DND-41 (cell line): ENCODE data around the gene RNF43.

ENCODE experiments used
- ATAC-seq: fragments of 200-7000 bp; cut with Tn5 transposase; 3 replicates; pipeline ENCODE4 v1.9.1; 2021; ENCODE audit warnings: low read depth; ENCODE audit not compliant: insufficient read depth
- DNase-seq: peaks from one replicate; pipeline ENCODE4 v3.0.0-alpha.2; 2020
- H2AFZ ChIP-seq: 2 replicates; pipeline ENCODE4 v1.6.0; 2012; ENCODE audit warnings: low read depth, low read length
- H3K27ac ChIP-seq: 2 replicates; pipeline ENCODE4 v1.5.1; 2012; ENCODE audit warnings: low read length, inconsistent platforms
- H3K27me3 ChIP-seq: fragments of 200-600 bp; sonication (generic); 2 replicates; pipeline ENCODE4 v1.6.0; 2012; ENCODE audit warnings: low read length, mild to moderate bottlenecking, inconsistent platforms; ENCODE audit not compliant: insufficient read depth, poor library complexity
- H3K36me3 ChIP-seq: 2 replicates; pipeline ENCODE4 v1.5.1; 2012; ENCODE audit warnings: low read length, inconsistent platforms; ENCODE audit not compliant: insufficient read depth
- H3K4me1 ChIP-seq: 2 replicates; pipeline ENCODE4 v1.5.1; 2012; ENCODE audit warnings: mild to moderate bottlenecking, low read length; ENCODE audit not compliant: insufficient read depth
- H3K4me2 ChIP-seq: 2 replicates; pipeline ENCODE4 v1.6.0; 2012; ENCODE audit warnings: mild to moderate bottlenecking, moderate library complexity, low read length, inconsistent platforms; ENCODE audit not compliant: insufficient read depth
- H3K4me3 ChIP-seq, 2 experiments: fragments of 200-600 bp in 1 of 2; shearing (Covaris generic) in 1 of 2; 2 replicates each; pipeline ENCODE4 v1.5.1; 2012 to 2016; ENCODE audit warnings: inconsistent platforms in 2 of 2, low read length in 2 of 2, mild to moderate bottlenecking in 2 of 2, low read depth in 1 of 2, moderate library complexity in 1 of 2
- H3K79me2 ChIP-seq: 2 replicates; pipeline ENCODE4 v1.6.0; 2012; ENCODE audit warnings: low read length, inconsistent platforms; ENCODE audit not compliant: insufficient read depth
- H3K9ac ChIP-seq: 2 replicates; pipeline ENCODE4 v1.6.0; 2012; ENCODE audit warnings: low read depth, mild to moderate bottlenecking, inconsistent platforms, low read length, moderate library complexity
- H3K9me3 ChIP-seq: 2 replicates; pipeline ENCODE4 v1.5.1; 2012; ENCODE audit warnings: low read length, moderate library complexity, mild to moderate bottlenecking, inconsistent platforms; ENCODE audit not compliant: insufficient read depth, severe bottlenecking
- H4K20me1 ChIP-seq: 2 replicates; pipeline ENCODE4 v1.6.0; 2012; ENCODE audit warnings: low read length; ENCODE audit not compliant: insufficient read depth
- EZH2 ChIP-seq: IDR thresholded peaks from 3 replicates; pipeline ENCODE4 v1.6.1; 2012; ENCODE audit warnings: borderline replicate concordance, low read depth, mild to moderate bottlenecking, moderate library complexity, low read length, inconsistent platforms; ENCODE audit not compliant: severe bottlenecking
- TF ChIP-seq, protein P1 (sequence below): IDR thresholded peaks from 2 replicates; pipeline ENCODE4 v1.5.1; 2012; ENCODE audit warnings: borderline replicate concordance, low read length, moderate library complexity, mild to moderate bottlenecking; ENCODE audit not compliant: poor library complexity, severe bottlenecking; ENCODE audit errors: extremely low read depth

The RNF43 gene

DNA sequence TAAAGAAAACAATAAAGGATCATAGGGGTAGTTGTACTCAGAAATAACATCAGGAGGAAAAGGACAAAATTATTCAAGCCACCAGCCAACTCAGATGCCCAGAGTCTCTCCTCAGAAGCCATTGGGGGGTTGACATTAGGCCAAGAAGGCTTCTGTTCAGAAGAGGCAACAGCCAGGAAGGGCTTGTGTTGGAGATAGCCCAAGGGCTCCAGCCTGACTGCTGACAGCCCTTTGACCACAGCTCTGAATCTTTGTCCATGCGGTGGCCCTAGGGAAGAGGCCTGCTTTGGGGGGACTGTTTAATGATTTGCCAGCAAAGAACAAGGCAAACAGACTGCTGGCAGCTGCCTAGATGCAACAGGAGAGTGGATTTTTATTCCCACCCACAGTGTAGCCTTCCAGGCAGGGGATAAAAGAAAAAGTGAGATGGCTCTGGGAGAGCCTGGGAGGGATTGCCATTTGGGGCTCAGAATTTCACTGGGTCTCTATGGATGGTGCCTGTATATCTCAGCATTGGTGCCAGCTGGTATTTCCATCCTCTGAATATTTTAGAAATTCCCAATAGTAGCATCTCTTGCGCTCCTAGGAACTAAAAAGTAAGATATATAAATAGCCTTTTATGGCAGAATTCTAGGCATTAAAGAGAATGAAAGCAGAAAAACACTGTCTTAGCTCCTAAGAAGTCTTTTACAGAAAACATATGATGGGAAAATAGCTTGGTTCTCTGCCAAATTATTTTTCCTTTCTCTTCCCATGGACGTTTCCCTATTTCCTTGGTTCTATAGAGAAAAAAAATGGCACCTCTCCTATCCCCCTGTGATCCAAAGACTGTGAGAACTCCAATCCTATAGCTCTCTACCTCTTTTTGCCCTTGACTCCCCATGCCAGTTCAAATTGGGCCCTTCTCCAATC, 36.0 kb downstream of the RNF43 start:
- H3K36me3 ChIP-seq = no peaks in the 10 kb centered on the region
- no peak overlapping the region for H3K4me3 ChIP-seq
- no peaks in the 10 kb centered on the region for H4K20me1 ChIP-seq
- ATAC-seq (no peak), DNase-seq (no peak)
- H3K27ac ChIP-seq = no peak overlapping the region
- H3K9ac ChIP-seq = no peak overlapping the region
- H3K27me3 ChIP-seq = no peaks in the 10 kb centered on the region
- no peak overlapping the region for H2AFZ ChIP-seq
- no peak overlapping the region for H3K4me2 ChIP-seq
- peaks cover 34% of the 10 kb centered on the region for H3K4me1 ChIP-seq
- no peaks in the 10 kb centered on the region for H3K79me2 ChIP-seq
- TF ChIP-seq EZH2 = no peak
- TF ChIP-seq, protein P1, sequence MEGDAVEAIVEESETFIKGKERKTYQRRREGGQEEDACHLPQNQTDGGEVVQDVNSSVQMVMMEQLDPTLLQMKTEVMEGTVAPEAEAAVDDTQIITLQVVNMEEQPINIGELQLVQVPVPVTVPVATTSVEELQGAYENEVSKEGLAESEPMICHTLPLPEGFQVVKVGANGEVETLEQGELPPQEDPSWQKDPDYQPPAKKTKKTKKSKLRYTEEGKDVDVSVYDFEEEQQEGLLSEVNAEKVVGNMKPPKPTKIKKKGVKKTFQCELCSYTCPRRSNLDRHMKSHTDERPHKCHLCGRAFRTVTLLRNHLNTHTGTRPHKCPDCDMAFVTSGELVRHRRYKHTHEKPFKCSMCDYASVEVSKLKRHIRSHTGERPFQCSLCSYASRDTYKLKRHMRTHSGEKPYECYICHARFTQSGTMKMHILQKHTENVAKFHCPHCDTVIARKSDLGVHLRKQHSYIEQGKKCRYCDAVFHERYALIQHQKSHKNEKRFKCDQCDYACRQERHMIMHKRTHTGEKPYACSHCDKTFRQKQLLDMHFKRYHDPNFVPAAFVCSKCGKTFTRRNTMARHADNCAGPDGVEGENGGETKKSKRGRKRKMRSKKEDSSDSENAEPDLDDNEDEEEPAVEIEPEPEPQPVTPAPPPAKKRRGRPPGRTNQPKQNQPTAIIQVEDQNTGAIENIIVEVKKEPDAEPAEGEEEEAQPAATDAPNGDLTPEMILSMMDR = no peak
- no peaks in the 10 kb centered on the region for H3K9me3 ChIP-seq

DNA sequence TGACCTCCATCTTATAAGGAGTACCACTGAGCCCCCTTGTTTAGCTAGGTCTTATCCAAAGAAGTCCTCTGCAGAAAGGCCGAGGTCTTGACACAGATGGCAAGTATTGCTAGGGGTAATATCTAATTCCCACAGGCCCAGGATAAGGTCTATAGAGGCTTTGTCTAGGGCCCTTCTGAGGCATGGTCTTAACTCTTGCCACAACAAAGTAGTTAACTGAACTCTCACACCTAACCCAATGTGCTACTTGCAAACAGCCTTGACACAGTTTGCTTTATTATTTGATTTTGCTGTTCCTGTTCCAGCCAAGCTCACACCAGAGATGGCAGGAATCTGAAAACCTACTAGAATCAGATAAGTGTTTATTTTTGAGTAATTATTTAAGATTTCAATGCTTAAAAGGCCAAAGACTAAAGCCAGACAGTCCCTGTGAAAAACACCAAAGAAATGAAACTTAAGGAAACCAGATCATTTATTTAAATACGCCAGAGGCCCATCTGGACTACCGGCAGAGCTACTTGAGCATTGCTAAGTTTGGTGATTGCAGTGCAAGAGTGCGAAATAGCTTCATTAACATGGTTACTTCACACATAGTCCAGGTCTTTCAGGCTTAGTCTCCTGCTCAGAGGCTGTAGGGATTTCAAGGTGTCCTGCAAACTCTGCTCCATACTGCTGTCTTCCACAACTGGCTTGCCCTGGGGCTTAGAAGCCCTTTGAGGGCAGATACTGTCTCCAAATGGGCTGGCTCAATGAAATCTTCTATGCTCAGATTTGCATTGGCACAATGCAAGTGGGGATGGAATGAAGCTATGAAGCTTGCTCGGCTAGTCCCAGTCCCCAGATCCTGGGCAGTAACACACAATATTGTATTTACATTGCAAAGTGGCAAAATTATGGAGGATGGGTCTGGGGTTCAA, 36.9 kb downstream of the RNF43 start:
- Histone ChIP-seq H3K9ac (no peak overlapping the region), H3K4me2 (no peak overlapping the region), H3K4me3 (no peak overlapping the region), H2AFZ (no peak overlapping the region), H3K4me1 (peaks cover 34% of the 10 kb centered on the region), H3K36me3 (no peaks in the 10 kb centered on the region), H3K27ac (peak overlapping the region; percentile 73), H3K79me2 (no peaks in the 10 kb centered on the region), H3K9me3 (no peaks in the 10 kb centered on the region), H3K27me3 (no peaks in the 10 kb centered on the region), H4K20me1 (no peaks in the 10 kb centered on the region)
- DNase-seq (peak; percentile 18), ATAC-seq (peak; percentile 59)
- TF ChIP-seq EZH2 = no peak
- TF ChIP-seq, protein P1 = no peak

DNA sequence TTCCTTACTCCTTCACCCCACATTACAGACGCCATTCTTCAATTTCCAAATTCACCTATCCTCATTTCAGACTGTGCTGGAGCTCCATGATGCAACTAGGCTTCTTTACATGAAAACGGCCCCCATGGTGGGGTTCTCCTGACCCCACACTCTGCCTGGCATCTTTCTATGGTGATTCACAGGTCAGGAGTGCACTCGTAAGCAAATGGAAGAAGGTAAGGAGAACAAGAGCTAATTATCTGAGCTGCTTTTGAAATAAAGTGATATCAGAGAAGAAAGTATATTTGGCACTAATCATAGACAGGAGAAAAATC, 37.9 kb downstream of the RNF43 start:
- H3K4me3 ChIP-seq = peak overlapping the region in 1 of 2 experiments; percentile 28; a peak in 1 of 4 replicates
- no peaks in the 10 kb centered on the region for H3K79me2 ChIP-seq
- peak overlapping the region; percentile 45 for H3K4me2 ChIP-seq
- peak overlapping the region; percentile 73 for H3K27ac ChIP-seq
- peak overlapping the region; percentile 51; the same call in 1 of the 2 replicates for H2AFZ ChIP-seq
- H3K9me3 ChIP-seq = no peaks in the 10 kb centered on the region
- TF ChIP-seq, protein P1 = no peak
- no peak for TF ChIP-seq EZH2
- H4K20me1 ChIP-seq = no peaks in the 10 kb centered on the region
- DNase-seq (no peak), ATAC-seq (peak; percentile 44; the same call in 2 of the 3 replicates)
- H3K27me3 ChIP-seq = no peaks in the 10 kb centered on the region
- H3K4me1 ChIP-seq = peaks cover 34% of the 10 kb centered on the region
- no peaks in the 10 kb centered on the region for H3K36me3 ChIP-seq
- H3K9ac ChIP-seq = peak overlapping the region; percentile 32
